ENCODE data around the gene AUTS2. TPM values are rescaled to one million over a fixed set of nuclear protein-coding genes. Genes with fewer than 3 reads are reported as not detected.

Gene AUTS2
- total RNA-seq, 6 donors from 2014 or later = 38.9 to 151 (median 55.8) TPM

DNA sequence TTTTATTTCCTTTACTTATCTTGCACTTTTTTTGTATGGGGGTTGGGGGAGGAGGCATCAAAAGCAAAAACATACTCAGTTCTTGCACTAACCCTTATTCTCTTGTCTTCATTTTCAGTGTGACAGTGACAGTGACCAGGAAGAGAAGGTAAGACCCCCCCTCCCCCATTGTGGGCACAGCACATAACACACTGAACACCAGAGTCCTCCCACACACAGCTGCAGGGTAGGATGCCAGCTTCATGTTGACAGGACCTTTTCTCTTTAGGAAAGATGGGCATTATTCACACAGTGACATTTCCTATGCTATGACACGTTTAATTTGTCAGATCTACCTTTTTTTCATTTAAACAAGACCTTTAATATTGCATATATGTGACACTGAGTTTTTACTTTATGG lies 837.4 kb downstream of the AUTS2 start:
- H3K36me3 ChIP-seq = no peaks in the 10 kb centered on the region
- H3K27me3 ChIP-seq = no peaks in the 10 kb centered on the region
- H3K4me1 ChIP-seq = no peaks in the 10 kb centered on the region
- 88 to 100% methylated on average over 1 of the region's 1 CpG for WGBS, 2 donors
- H3K9me3 ChIP-seq = no peaks in the 10 kb centered on the region
- H3K27ac ChIP-seq = no peak overlapping the region
- DNase-seq = no peak
- TF ChIP-seq, protein P1, sequence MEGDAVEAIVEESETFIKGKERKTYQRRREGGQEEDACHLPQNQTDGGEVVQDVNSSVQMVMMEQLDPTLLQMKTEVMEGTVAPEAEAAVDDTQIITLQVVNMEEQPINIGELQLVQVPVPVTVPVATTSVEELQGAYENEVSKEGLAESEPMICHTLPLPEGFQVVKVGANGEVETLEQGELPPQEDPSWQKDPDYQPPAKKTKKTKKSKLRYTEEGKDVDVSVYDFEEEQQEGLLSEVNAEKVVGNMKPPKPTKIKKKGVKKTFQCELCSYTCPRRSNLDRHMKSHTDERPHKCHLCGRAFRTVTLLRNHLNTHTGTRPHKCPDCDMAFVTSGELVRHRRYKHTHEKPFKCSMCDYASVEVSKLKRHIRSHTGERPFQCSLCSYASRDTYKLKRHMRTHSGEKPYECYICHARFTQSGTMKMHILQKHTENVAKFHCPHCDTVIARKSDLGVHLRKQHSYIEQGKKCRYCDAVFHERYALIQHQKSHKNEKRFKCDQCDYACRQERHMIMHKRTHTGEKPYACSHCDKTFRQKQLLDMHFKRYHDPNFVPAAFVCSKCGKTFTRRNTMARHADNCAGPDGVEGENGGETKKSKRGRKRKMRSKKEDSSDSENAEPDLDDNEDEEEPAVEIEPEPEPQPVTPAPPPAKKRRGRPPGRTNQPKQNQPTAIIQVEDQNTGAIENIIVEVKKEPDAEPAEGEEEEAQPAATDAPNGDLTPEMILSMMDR (IDR thresholded peaks at IDR 0.05) = no peak
- TF ChIP-seq POLR2A (IDR thresholded peaks at IDR 0.05) = no peak
- no peak for TF ChIP-seq POLR2AphosphoS5 (IDR thresholded peaks at IDR 0.05)
- TF ChIP-seq EP300 (IDR thresholded peaks at IDR 0.05) = no peak
- ATAC-seq (ENCODE audit: low FRiP score in 2 of 2) = no peak
- H3K4me3 ChIP-seq = no peak overlapping the region

DNA sequence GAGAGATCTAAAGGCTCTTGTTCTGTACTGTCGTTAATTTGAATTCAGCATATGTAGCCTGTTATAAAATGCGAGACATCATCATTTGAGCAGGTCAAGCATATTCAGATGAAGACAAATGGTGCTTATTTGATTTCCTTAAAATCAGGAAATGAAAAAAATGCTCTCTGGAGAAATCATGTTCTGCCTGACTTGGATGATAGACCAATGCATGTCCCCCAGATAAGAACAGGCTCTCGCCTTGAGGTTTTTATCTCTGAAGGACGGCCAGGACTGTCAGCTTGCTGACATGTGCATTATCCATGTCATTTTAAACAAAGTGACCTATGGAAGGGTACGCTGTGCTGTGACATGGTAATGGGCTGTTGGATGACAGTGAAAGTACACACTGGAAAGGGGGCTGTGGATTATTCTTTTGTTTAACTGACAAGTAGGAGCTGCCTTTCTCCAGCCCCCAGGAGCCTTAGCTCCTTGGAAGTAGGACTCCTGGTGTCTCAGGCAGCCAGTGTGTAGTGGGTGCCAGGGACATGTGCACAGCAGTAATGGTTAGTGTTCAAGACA lies 838.6 kb downstream of the AUTS2 start:
- no peak for TF ChIP-seq EP300 (IDR thresholded peaks at IDR 0.05)
- no peak for TF ChIP-seq POLR2A (IDR thresholded peaks at IDR 0.05)
- TF ChIP-seq POLR2AphosphoS5 (IDR thresholded peaks at IDR 0.05) = no peak
- TF ChIP-seq, protein P1 (IDR thresholded peaks at IDR 0.05) = no peak
- Histone ChIP-seq H3K27ac (no peak overlapping the region), H3K36me3 (no peaks in the 10 kb centered on the region), H3K27me3 (no peaks in the 10 kb centered on the region), H3K9me3 (no peaks in the 10 kb centered on the region), H3K4me1 (no peaks in the 10 kb centered on the region), H3K4me3 (no peak overlapping the region)
- WGBS, 2 donors = 87 to 91% methylated on average over 5 of the region's 5 CpGs
- ATAC-seq (ENCODE audit: low FRiP score in 2 of 2) (no peak), DNase-seq (no peak)

DNA sequence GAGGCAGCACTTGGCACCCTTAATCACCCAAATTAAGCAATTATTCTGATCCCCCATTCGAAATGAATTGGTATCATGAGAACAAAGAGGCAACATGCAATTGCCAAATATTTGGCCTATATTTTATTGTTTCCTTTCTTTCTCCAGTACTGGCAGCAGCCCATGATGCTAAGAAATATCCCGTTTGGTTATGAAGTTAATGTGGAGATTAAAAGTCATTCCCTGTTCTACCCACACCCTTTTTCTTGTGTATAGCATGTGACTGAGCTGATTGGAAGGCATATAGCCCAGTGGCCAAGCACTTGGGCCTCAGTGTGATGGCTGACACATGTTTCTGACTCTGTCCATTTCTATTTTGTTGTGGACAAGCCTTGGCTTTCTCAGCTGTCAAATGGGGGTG lies 841.4 kb downstream of the AUTS2 start:
- Histone ChIP-seq H3K9me3 (no peaks in the 10 kb centered on the region), H3K4me1 (no peaks in the 10 kb centered on the region), H3K36me3 (no peaks in the 10 kb centered on the region), H3K27ac (no peak overlapping the region), H3K4me3 (no peak overlapping the region), H3K27me3 (no peaks in the 10 kb centered on the region)
- no peak for DNase-seq
- 71 to 77% methylated on average over 2 of the region's 2 CpGs for WGBS, 2 donors
- no peak for ATAC-seq (ENCODE audit: low FRiP score in 2 of 2)
- TF ChIP-seq, protein P1 (IDR thresholded peaks at IDR 0.05) = no peak
- TF ChIP-seq EP300 (IDR thresholded peaks at IDR 0.05) = no peak

DNA sequence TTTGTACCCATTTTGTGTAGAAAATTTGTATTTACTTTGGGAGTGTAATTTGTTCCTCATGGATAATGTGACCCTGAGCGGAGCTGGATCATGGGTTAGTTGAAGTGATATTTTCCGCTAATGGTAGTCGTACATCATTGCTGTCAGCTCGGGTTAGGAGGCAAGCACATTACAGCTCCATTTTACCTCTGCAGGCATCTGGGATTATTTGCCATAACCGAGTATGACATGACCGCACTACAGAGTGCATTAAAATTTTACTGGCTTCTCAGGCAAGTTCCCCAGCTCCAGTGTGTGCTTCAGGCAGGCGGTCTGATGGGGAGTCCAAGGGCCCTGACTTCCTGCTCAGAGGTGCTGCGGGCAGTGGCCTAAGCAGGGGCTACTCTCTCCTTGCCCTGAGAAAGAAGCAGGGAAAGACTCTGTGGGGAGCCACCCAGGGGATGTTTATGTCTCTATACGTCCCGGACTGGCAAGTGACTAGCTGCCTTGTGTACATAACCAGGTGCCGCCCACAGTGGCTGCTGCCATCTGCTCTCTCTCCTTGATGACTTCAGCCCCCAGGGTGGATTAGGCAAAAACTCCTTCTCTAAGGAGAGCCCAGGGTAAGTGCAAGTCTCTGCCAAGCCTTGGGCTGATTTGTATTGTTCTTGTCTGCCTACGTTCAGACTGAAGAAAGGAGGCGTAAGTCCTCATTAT lies 848.3 kb downstream of the AUTS2 start:
- no peak overlapping the region for H3K27ac ChIP-seq
- WGBS, 2 donors = 88 to 92% methylated on average over 12 to 13 of the region's 13 CpGs
- no peaks in the 10 kb centered on the region for H3K36me3 ChIP-seq
- no peaks in the 10 kb centered on the region for H3K9me3 ChIP-seq
- no peak for DNase-seq
- no peaks in the 10 kb centered on the region for H3K27me3 ChIP-seq
- ATAC-seq (ENCODE audit: low FRiP score in 2 of 2) = no peak
- H3K4me3 ChIP-seq = no peak overlapping the region
- H3K4me1 ChIP-seq = no peaks in the 10 kb centered on the region
- TF ChIP-seq, protein P1 (IDR thresholded peaks at IDR 0.05) = no peak
- TF ChIP-seq POLR2AphosphoS5 (IDR thresholded peaks at IDR 0.05) (no peak), EP300 (IDR thresholded peaks at IDR 0.05) (no peak), POLR2A (IDR thresholded peaks at IDR 0.05) (no peak)
